HepG2 (cell line): Measurements from ENCODE around the gene TMEM217. TPM values are rescaled to one million over a fixed set of nuclear protein-coding genes. Genes with fewer than 3 reads are reported as not detected.

Experiments
- FOXP1 ChIP-seq, 2 experiments: fragments of 450-650 bp in 1 of 2; IDR thresholded peaks; 2 replicates each; pipeline ENCODE4 v1.6.1; 2017 to 2018; ENCODE audit warnings: antibody characterized with exemption in 1 of 2
- GATA4 ChIP-seq: sonication (generic); IDR thresholded peaks from 2 replicates; pipeline ENCODE4 v1.6.1; 2016; ENCODE audit warnings: antibody characterized with exemption, low read depth, borderline replicate concordance
- GATAD2A ChIP-seq: IDR thresholded peaks from 2 replicates; pipeline ENCODE4 v1.6.1; 2016
- HES4 ChIP-seq: sonication (generic); formaldehyde crosslinking; IDR thresholded peaks from 2 replicates; pipeline ENCODE4 v1.9.0; 2021; ENCODE audit warnings: mild to moderate bottlenecking, missing genetic modification reagents, borderline replicate concordance
- HNRNPUL1 ChIP-seq: fragments of 200-400 bp; formaldehyde crosslinking; IDR thresholded peaks from 2 replicates; pipeline ENCODE4 v1.6.1; 2017; ENCODE audit warnings: low read depth, mild to moderate bottlenecking, low read length, moderate library complexity
- MED1 ChIP-seq: sonication (generic); formaldehyde crosslinking; IDR thresholded peaks from 2 replicates; pipeline ENCODE4 v1.4.0; 2020; ENCODE audit warnings: missing genetic modification reagents
- POLR2A ChIP-seq, 2 experiments: IDR thresholded peaks; 2 replicates each; pipeline ENCODE4 v1.6.1; 2011; ENCODE audit warnings: low read depth in 2 of 2, low read length in 2 of 2, mild to moderate bottlenecking in 1 of 2, moderate library complexity in 1 of 2; ENCODE audit not compliant: insufficient read depth in 1 of 2
- PRDM10 ChIP-seq: sonication (generic); formaldehyde crosslinking; IDR thresholded peaks from 2 replicates; pipeline ENCODE4 v1.4.0; 2020; ENCODE audit warnings: low read depth, missing genetic modification reagents
- RCOR2 ChIP-seq: IDR thresholded peaks from 2 replicates; pipeline ENCODE4 v1.6.1; 2016; ENCODE audit warnings: missing biosample characterization, missing genetic modification reagents
- WIZ ChIP-seq: sonication (generic); formaldehyde crosslinking; IDR thresholded peaks from 2 replicates; pipeline ENCODE4 v1.5.1; 2020; ENCODE audit warnings: mild to moderate bottlenecking, missing genetic modification reagents
- ZFP82 ChIP-seq: sonication (generic); formaldehyde crosslinking; IDR thresholded peaks from 2 replicates; pipeline ENCODE4 v1.5.1; 2020; ENCODE audit warnings: mild to moderate bottlenecking, missing genetic modification reagents, borderline replicate concordance
- ZGPAT ChIP-seq: IDR thresholded peaks from 2 replicates; pipeline ENCODE4 v1.6.1; 2016; ENCODE audit warnings: mild to moderate bottlenecking
- ZKSCAN5 ChIP-seq: sonication (generic); formaldehyde crosslinking; IDR thresholded peaks from 2 replicates; pipeline ENCODE4 v1.5.1; 2020; ENCODE audit warnings: mild to moderate bottlenecking, missing genetic modification reagents
- ZMYM4 ChIP-seq: sonication (generic); formaldehyde crosslinking; IDR thresholded peaks from 2 replicates; pipeline ENCODE4 v1.8.1; 2023; ENCODE audit warnings: mild to moderate bottlenecking, missing genetic modification reagents
- ZNF101 ChIP-seq: sonication (generic); formaldehyde crosslinking; IDR thresholded peaks from 2 replicates; pipeline ENCODE4 v1.4.0; 2020; ENCODE audit warnings: mild to moderate bottlenecking, low read depth, missing genetic modification reagents, borderline replicate concordance
- ZNF350 ChIP-seq: sonication (generic); formaldehyde crosslinking; IDR thresholded peaks from 2 replicates; pipeline ENCODE4 v1.4.0; 2020; ENCODE audit warnings: mild to moderate bottlenecking, low read depth, missing genetic modification reagents, borderline replicate concordance
- ZNF792 ChIP-seq: IDR thresholded peaks from 2 replicates; pipeline ENCODE4 v1.6.1; 2016
- ZNF841 ChIP-seq: sonication (generic); formaldehyde crosslinking; IDR thresholded peaks from 2 replicates; pipeline ENCODE4 v1.8.1; 2023; ENCODE audit warnings: missing genetic modification reagents, borderline replicate concordance
- polyA plus RNA-seq, 8 experiments: library from polyadenylated mRNA; depleted of rRNA in 3 of 8; stranded (reverse) in 7 of 8; unstranded in 1 of 8; fragments of >200 nt; fragmentation: Illumina TruSeq in 4 of 8; extraction: Trizol in 4 of 8; gene quantifications; 2 replicates each; pipeline versions ENCODE4 v1.2.1 to v1.2.3, GENCODE V29; 2011 to 2016; ENCODE audit warnings: low read depth in 4 of 8, missing spikeins in 1 of 8, mixed read lengths in 1 of 8; ENCODE audit not compliant: insufficient read depth in 1 of 8
- total RNA-seq, 5 experiments: library from RNA; depleted of rRNA; stranded (reverse); fragments of >200 nt; fragmentation: Illumina TruSeq; extraction: Trizol; gene quantifications; 2 replicates each; pipeline ENCODE4 v1.2.3, GENCODE V29; 2016; ENCODE audit warnings: low read depth in 1 of 5
- TF ChIP-seq, protein P1 (sequence below): sonication (generic); formaldehyde crosslinking; IDR thresholded peaks from 2 replicates; pipeline ENCODE4 v1.5.0; 2020; ENCODE audit warnings: missing genetic modification reagents
- TF ChIP-seq, protein P2 (sequence below): sonication (generic); formaldehyde crosslinking; conservative IDR thresholded peaks from 2 replicates; pipeline ENCODE4 v1.4.0; 2020; ENCODE audit warnings: mild to moderate bottlenecking, missing genetic modification reagents, moderate library complexity

The TMEM217 gene
- total and polyA plus RNA-seq, 2 of the 13 experiments (the other 11 are each of a cell fraction or from before 2014, with no cell fraction given) = 2.3 to 3.4 TPM

DNA sequence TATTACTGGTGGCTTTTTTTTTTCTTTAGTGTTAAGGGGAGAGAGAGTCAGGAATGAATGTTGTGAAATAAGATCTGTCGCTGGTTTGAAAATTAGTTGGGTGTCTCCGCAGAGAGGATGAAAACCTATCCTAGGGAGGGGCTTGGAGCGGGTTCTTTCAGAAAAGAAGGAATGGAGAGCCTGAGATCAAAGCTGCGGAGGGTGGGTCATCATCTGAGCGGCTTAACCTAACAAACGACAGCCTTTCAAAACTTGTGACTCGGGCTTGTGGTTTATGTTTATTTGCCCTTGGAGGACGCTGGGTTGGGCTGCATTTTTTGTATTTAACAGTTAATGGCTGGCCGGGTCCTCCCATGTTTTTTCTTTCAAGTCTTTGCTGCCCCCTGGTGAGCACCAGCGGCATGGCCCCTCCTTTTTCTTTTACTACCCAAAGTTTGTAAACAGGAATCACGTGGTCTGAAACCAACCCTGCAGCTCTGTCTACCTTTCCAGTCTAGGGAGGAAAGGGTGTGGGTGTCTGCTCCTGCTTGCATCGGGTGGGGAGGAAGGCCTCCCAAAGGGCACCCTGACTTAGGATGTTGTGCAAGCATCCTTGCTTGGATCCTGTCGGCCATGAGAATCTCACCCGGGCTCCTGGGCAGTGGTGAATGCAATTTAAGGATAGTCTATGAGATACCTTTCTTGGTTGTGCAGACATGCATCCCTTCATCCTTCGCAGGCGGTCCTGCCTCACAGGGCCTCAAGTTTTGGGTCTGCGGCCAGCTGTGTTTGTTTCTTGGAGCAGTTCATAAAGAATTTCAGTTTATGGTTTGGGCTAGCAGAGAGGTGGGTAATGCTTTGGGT is 85.8 kb downstream of the TMEM217 start (continued):
- no peak; the same call in 1 of the 2 replicates for TF ChIP-seq PRDM10 (CRISPR knock-in tag)
- no peak for TF ChIP-seq WIZ (CRISPR knock-in tag)
- TF ChIP-seq ZNF101 (CRISPR knock-in tag) = no peak
- peak; percentile 84 for TF ChIP-seq FOXP1 (IDR thresholded peaks at IDR 0.05)
- peak; percentile 93 for TF ChIP-seq FOXP1 (CRISPR knock-in tag; IDR thresholded peaks at IDR 0.05)
- no peak for TF ChIP-seq HNRNPUL1
- TF ChIP-seq HES4 = no peak
- TF ChIP-seq POLR2A (IDR thresholded peaks at IDR 0.05; ENCODE audit: insufficient read depth in 1 of 2, low read depth in 2 of 2, low read length in 2 of 2) = 0 out of 4 replicates have a peak, but pooled peaks of 1 of the 2 experiments have one; percentile 24
- no peak for TF ChIP-seq ZKSCAN5 (CRISPR knock-in tag)
- TF ChIP-seq ZNF841 (CRISPR knock-in tag) = no peak
- TF ChIP-seq ZGPAT = peak; percentile 81
- TF ChIP-seq, protein P1, sequence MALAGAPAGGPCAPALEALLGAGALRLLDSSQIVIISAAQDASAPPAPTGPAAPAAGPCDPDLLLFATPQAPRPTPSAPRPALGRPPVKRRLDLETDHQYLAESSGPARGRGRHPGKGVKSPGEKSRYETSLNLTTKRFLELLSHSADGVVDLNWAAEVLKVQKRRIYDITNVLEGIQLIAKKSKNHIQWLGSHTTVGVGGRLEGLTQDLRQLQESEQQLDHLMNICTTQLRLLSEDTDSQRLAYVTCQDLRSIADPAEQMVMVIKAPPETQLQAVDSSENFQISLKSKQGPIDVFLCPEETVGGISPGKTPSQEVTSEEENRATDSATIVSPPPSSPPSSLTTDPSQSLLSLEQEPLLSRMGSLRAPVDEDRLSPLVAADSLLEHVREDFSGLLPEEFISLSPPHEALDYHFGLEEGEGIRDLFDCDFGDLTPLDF (CRISPR knock-in tag) = peak; percentile 65; the same call in 1 of the 2 replicates
- TF ChIP-seq ZNF792 (CRISPR knock-in tag) = peak; percentile 46; the same call in 1 of the 2 replicates
- peak; percentile 47; the same call in 1 of the 2 replicates for TF ChIP-seq ZNF350
- TF ChIP-seq MED1 (CRISPR knock-in tag) = peak; percentile 93
- TF ChIP-seq, protein P2, sequence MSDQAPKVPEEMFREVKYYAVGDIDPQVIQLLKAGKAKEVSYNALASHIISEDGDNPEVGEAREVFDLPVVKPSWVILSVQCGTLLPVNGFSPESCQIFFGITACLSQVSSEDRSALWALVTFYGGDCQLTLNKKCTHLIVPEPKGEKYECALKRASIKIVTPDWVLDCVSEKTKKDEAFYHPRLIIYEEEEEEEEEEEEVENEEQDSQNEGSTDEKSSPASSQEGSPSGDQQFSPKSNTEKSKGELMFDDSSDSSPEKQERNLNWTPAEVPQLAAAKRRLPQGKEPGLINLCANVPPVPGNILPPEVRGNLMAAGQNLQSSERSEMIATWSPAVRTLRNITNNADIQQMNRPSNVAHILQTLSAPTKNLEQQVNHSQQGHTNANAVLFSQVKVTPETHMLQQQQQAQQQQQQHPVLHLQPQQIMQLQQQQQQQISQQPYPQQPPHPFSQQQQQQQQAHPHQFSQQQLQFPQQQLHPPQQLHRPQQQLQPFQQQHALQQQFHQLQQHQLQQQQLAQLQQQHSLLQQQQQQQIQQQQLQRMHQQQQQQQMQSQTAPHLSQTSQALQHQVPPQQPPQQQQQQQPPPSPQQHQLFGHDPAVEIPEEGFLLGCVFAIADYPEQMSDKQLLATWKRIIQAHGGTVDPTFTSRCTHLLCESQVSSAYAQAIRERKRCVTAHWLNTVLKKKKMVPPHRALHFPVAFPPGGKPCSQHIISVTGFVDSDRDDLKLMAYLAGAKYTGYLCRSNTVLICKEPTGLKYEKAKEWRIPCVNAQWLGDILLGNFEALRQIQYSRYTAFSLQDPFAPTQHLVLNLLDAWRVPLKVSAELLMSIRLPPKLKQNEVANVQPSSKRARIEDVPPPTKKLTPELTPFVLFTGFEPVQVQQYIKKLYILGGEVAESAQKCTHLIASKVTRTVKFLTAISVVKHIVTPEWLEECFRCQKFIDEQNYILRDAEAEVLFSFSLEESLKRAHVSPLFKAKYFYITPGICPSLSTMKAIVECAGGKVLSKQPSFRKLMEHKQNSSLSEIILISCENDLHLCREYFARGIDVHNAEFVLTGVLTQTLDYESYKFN (CRISPR knock-in tag) = peak; percentile 73
- TF ChIP-seq RCOR2 (CRISPR knock-in tag) = peak; percentile 59; the same call in 1 of the 2 replicates
- TF ChIP-seq GATA4 = 0 out of 2 replicates have a peak, but pooled peaks have one; percentile 73
- TF ChIP-seq ZFP82 (CRISPR knock-in tag) = no peak
- TF ChIP-seq GATAD2A (CRISPR knock-in tag) = peak; percentile 77
- TF ChIP-seq ZMYM4 (CRISPR knock-in tag) = peak; percentile 42; the same call in 1 of the 2 replicates
